Adrenal gland (tissue), 5 donors: ENCODE data around the gene PROK2.

ENCODE experiments used
- CTCF ChIP-seq, 6 experiments: fragments of 450-650 bp in 4 of 6; fragments of 200-600 bp in 2 of 6; sonication (generic) in 1 of 6; IDR thresholded peaks; 1 replicate in 5 of 6; 2 replicates in 1 of 6; pipeline versions ENCODE4 v1.5.1 to v1.8.0; 2016 to 2021; ENCODE audit warnings: antibody characterized with exemption in 6 of 6, mild to moderate bottlenecking in 2 of 6, moderate library complexity in 1 of 6
- POLR2A ChIP-seq, 2 donors: fragments of 450-650 bp; IDR thresholded peaks; one replicate each; pipeline ENCODE4 v1.6.1; 2017; ENCODE audit warnings: antibody characterized with exemption in 2 of 2, mild to moderate bottlenecking in 2 of 2, moderate library complexity in 1 of 2
- donor health status: DM: no; HTN: no; CAD: no.

GRCh38 chr3:71813704-71814103 lies 28.8 kb upstream of the PROK2 start:
- TF ChIP-seq CTCF (IDR thresholded peaks at IDR 0.05) = no peak
- no peak for TF ChIP-seq POLR2A (IDR thresholded peaks at IDR 0.05)
